K562 (cell line): Measurements from ENCODE around the gene CCDC183. TPM values are rescaled to one million over a fixed set of nuclear protein-coding genes. Genes with fewer than 3 reads are reported as not detected.

ENCODE experiments used
- CREM ChIP-seq: IDR thresholded peaks from 2 replicates; pipeline ENCODE4 v1.6.1; 2014; ENCODE audit warnings: antibody characterized with exemption, low read depth
- MAZ ChIP-seq, 2 experiments: fragments of 450-650 bp in 1 of 2; sonication (generic) in 1 of 2; formaldehyde crosslinking; IDR thresholded peaks in 1 of 2; conservative IDR thresholded peaks in 1 of 2; 2 replicates each; pipeline versions ENCODE4 v1.4.0 to v1.5.0; 2020; ENCODE audit warnings: mild to moderate bottlenecking in 1 of 2, missing genetic modification reagents in 1 of 2
- NRF1 ChIP-seq, 2 experiments: fragments of 450-650 bp; IDR thresholded peaks in 1 of 2; conservative IDR thresholded peaks in 1 of 2; 2 replicates each; pipeline ENCODE4 v1.6.1; 2014; ENCODE audit warnings: mild to moderate bottlenecking in 2 of 2
- PCBP1 ChIP-seq: fragments of 200-400 bp; formaldehyde crosslinking; IDR thresholded peaks from 2 replicates; pipeline ENCODE4 v1.6.1; 2018; ENCODE audit warnings: mild to moderate bottlenecking, low read depth, low read length; ENCODE audit not compliant: poor library complexity, severe bottlenecking
- RAD21 ChIP-seq, 2 experiments: fragments of 250-450 bp in 1 of 2; fragments of 450-650 bp in 1 of 2; sonication (Bioruptor Pico) in 1 of 2; formaldehyde crosslinking in 1 of 2; IDR thresholded peaks in 1 of 2; conservative IDR thresholded peaks in 1 of 2; 2 replicates each; pipeline versions ENCODE4 v1.4.0 to v1.8.0; 2020 to 2022; ENCODE audit warnings: mild to moderate bottlenecking in 2 of 2, moderate library complexity in 1 of 2
- RCOR1 ChIP-seq, 2 experiments: IDR thresholded peaks; 2 replicates each; pipeline ENCODE4 v1.6.1; 2012; ENCODE audit warnings: low read depth in 2 of 2, low read length in 2 of 2, borderline replicate concordance in 1 of 2, improper control_type of control experiment in 1 of 2
- TCFL5 ChIP-seq: fragments of 250-450 bp; sonication (Bioruptor Pico); conservative IDR thresholded peaks from 2 replicates; pipeline ENCODE4 v1.6.1; 2021; ENCODE audit warnings: mild to moderate bottlenecking, moderate library complexity, matching md5 sums
- ZNF354B ChIP-seq: fragments of 250-450 bp; sonication (Bioruptor Pico); IDR thresholded peaks from 2 replicates; pipeline ENCODE4 v1.4.0; 2020
- polyA plus RNA-seq, 8 experiments: library from polyadenylated mRNA; depleted of rRNA in 4 of 8; stranded (reverse) in 5 of 8; unstranded in 3 of 8; fragments of >200 nt; fragmentation: Nextera tagmentation in 2 of 8; fragmentation: Illumina TruSeq in 1 of 8; extraction: Ambion mirVana in 2 of 8; extraction: Trizol in 1 of 8; gene quantifications; 2 replicates each; pipeline versions ENCODE4 v1.2.1 to v1.2.3, GENCODE V29; 2011 to 2014; ENCODE audit warnings: inconsistent platforms in 1 of 8, missing spikeins in 1 of 8
- total RNA-seq, 7 experiments: library from RNA; depleted of rRNA in 6 of 7; stranded (reverse); fragments of >200 nt in 6 of 7; fragmentation: Illumina TruSeq in 2 of 7; extraction: Trizol in 2 of 7; gene quantifications; 2 replicates each; pipeline versions ENCODE4 v1.2.1 to v1.2.3, GENCODE V29; 2011 to 2021; ENCODE audit warnings: low replicate concordance in 1 of 7
- TF ChIP-seq, protein P1 (sequence below): fragments of 200-800 bp; sonication (Bioruptor generic); IDR thresholded peaks from 2 replicates; pipeline ENCODE4 v1.6.1; 2017; ENCODE audit warnings: missing genetic modification characterization, missing compliant biosample characterization
- TF ChIP-seq, protein P2 (sequence below): IDR thresholded peaks from 2 replicates; pipeline ENCODE4 v1.6.1; 2011; ENCODE audit warnings: borderline replicate concordance, low read depth, mild to moderate bottlenecking, moderate library complexity, low read length; ENCODE audit not compliant: insufficient read depth, poor library complexity, severe bottlenecking
- TF ChIP-seq, protein P3 (sequence below), 3 experiments: IDR thresholded peaks in 2 of 3; conservative IDR thresholded peaks in 1 of 3; 2 replicates each; pipeline ENCODE4 v1.5.1; 2011 to 2012; ENCODE audit warnings: low read length in 3 of 3, mild to moderate bottlenecking in 3 of 3, control low read depth in 2 of 3, improper control_type of control experiment in 1 of 3, inconsistent platforms in 1 of 3, low read depth in 1 of 3, mixed read lengths in 1 of 3, moderate library complexity in 1 of 3; ENCODE audit not compliant: insufficient read depth in 2 of 3
- TF ChIP-seq, protein P4 (sequence below), 2 experiments: IDR thresholded peaks; 2 replicates each; pipeline ENCODE4 v1.6.1; 2011; ENCODE audit warnings: borderline replicate concordance in 1 of 2, control low read depth in 1 of 2, low read depth in 1 of 2, low read length in 1 of 2, mild to moderate bottlenecking in 1 of 2, mixed read lengths in 1 of 2, moderate library complexity in 1 of 2; ENCODE audit not compliant: insufficient read depth in 1 of 2, insufficient read length in 1 of 2, poor library complexity in 1 of 2, severe bottlenecking in 1 of 2; ENCODE audit errors: extremely low read depth in 1 of 2

Gene CCDC183
- total and polyA plus RNA-seq, 9 of the 15 experiments (the other 6 are each of a cell fraction or from before 2014, with no cell fraction given): 0.21 to 0.60 (median 0.29) TPM; not detected in 4

DNA sequence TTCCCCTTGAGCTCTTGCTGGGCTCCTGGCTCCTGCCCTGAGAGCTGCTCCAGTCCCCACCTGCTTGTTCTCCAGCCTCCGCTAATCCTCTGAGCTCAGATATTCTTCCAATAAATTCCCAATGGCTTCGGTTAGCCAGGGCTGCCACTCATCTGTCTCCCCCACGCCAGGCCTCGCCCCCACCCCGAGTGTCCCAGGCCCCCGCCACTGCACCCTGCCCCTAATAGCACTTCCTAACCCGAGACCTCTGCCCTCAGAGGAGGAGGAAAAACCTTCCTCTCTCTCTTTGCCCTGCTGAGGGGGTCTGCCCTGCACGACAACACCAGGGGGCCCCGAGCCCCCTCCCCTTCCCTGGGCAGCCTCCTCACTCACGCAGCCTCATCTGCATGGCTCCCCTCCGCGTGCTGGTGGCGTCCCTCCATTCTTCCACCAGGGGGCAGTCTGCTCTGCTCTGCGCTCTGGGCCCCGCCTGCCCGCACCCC is 26.4 kb upstream of the CCDC183 start (continued):
- TF ChIP-seq, protein P1, sequence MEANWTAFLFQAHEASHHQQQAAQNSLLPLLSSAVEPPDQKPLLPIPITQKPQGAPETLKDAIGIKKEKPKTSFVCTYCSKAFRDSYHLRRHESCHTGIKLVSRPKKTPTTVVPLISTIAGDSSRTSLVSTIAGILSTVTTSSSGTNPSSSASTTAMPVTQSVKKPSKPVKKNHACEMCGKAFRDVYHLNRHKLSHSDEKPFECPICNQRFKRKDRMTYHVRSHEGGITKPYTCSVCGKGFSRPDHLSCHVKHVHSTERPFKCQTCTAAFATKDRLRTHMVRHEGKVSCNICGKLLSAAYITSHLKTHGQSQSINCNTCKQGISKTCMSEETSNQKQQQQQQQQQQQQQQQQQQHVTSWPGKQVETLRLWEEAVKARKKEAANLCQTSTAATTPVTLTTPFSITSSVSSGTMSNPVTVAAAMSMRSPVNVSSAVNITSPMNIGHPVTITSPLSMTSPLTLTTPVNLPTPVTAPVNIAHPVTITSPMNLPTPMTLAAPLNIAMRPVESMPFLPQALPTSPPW (CRISPR knock-in tag): peak; percentile 61
- peak in 1 of 2 experiments; percentile 39; a peak in 2 of 4 replicates for TF ChIP-seq MAZ (CRISPR knock-in tag; conservative IDR thresholded peaks at IDR 0.05 in 1 of 2, IDR thresholded peaks at IDR 0.05 in 1 of 2)
- TF ChIP-seq, protein P2, sequence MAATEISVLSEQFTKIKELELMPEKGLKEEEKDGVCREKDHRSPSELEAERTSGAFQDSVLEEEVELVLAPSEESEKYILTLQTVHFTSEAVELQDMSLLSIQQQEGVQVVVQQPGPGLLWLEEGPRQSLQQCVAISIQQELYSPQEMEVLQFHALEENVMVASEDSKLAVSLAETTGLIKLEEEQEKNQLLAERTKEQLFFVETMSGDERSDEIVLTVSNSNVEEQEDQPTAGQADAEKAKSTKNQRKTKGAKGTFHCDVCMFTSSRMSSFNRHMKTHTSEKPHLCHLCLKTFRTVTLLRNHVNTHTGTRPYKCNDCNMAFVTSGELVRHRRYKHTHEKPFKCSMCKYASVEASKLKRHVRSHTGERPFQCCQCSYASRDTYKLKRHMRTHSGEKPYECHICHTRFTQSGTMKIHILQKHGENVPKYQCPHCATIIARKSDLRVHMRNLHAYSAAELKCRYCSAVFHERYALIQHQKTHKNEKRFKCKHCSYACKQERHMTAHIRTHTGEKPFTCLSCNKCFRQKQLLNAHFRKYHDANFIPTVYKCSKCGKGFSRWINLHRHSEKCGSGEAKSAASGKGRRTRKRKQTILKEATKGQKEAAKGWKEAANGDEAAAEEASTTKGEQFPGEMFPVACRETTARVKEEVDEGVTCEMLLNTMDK: peak; percentile 80
- TF ChIP-seq NRF1 (conservative IDR thresholded peaks at IDR 0.05 in 1 of 2, IDR thresholded peaks at IDR 0.05 in 1 of 2): 0 out of 4 replicates have a peak, but pooled peaks of 1 of the 2 experiments have one; percentile 26
- TF ChIP-seq, protein P3, sequence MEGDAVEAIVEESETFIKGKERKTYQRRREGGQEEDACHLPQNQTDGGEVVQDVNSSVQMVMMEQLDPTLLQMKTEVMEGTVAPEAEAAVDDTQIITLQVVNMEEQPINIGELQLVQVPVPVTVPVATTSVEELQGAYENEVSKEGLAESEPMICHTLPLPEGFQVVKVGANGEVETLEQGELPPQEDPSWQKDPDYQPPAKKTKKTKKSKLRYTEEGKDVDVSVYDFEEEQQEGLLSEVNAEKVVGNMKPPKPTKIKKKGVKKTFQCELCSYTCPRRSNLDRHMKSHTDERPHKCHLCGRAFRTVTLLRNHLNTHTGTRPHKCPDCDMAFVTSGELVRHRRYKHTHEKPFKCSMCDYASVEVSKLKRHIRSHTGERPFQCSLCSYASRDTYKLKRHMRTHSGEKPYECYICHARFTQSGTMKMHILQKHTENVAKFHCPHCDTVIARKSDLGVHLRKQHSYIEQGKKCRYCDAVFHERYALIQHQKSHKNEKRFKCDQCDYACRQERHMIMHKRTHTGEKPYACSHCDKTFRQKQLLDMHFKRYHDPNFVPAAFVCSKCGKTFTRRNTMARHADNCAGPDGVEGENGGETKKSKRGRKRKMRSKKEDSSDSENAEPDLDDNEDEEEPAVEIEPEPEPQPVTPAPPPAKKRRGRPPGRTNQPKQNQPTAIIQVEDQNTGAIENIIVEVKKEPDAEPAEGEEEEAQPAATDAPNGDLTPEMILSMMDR (IDR thresholded peaks at IDR 0.05 in 2 of 3, conservative IDR thresholded peaks at IDR 0.05 in 1 of 3; ENCODE audit: insufficient read depth in 2 of 3, low read depth in 1 of 3, low read length in 3 of 3): peak; percentile 61 to 80 (median 69)
- TF ChIP-seq, protein P4, sequence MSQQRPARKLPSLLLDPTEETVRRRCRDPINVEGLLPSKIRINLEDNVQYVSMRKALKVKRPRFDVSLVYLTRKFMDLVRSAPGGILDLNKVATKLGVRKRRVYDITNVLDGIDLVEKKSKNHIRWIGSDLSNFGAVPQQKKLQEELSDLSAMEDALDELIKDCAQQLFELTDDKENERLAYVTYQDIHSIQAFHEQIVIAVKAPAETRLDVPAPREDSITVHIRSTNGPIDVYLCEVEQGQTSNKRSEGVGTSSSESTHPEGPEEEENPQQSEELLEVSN (IDR thresholded peaks at IDR 0.05; ENCODE audit: borderline replicate concordance in 1 of 2, extremely low read depth in 1 of 2, insufficient read depth in 1 of 2, insufficient read length in 1 of 2, low read depth in 1 of 2, low read length in 1 of 2, poor library complexity in 1 of 2, severe bottlenecking in 1 of 2): peak in 1 of 2 experiments; percentile 62
- TF ChIP-seq RCOR1 (IDR thresholded peaks at IDR 0.05; ENCODE audit: borderline replicate concordance in 1 of 2, low read depth in 2 of 2, low read length in 2 of 2): peak in 1 of 2 experiments; percentile 33; a peak in 1 of 4 replicates
- peak; percentile 39 for TF ChIP-seq PCBP1
- peak; percentile 38; the same call in 1 of the 2 replicates for TF ChIP-seq CREM
- TF ChIP-seq ZNF354B (CRISPR knock-in tag): no peak
- peak in 1 of 2 experiments; percentile 31; a peak in 1 of 4 replicates for TF ChIP-seq RAD21 (CRISPR knock-in tag; conservative IDR thresholded peaks at IDR 0.05 in 1 of 2, IDR thresholded peaks at IDR 0.05 in 1 of 2)
- no peak for TF ChIP-seq TCFL5
